Parathyroid adenoma (tissue), 2 donors: ENCODE results near the gene PIEZO2.

ENCODE experiments used
- H2AFZ ChIP-seq: fragments of 300-600 bp; sonication (generic); one replicate; pipeline ENCODE4 v1.7.0; 2017; ENCODE audit warnings: antibody characterized with exemption, mild to moderate bottlenecking
- H3K27ac ChIP-seq: fragments of 300-600 bp; sonication (generic); one replicate; pipeline ENCODE4 v1.7.0; 2017
- H3K27me3 ChIP-seq: fragments of 300-600 bp; sonication (generic); one replicate; pipeline ENCODE4 v1.7.0; 2017; ENCODE audit warnings: low read length; ENCODE audit not compliant: control insufficient read depth, insufficient read depth
- H3K36me3 ChIP-seq: fragments of 300-600 bp; sonication (generic); one replicate; pipeline ENCODE4 v1.7.0; 2017; ENCODE audit warnings: low read length; ENCODE audit not compliant: control insufficient read depth, insufficient read depth
- H3K4me1 ChIP-seq: fragments of 300-600 bp; sonication (generic); one replicate; pipeline ENCODE4 v1.7.0; 2017; ENCODE audit warnings: control low read depth
- H3K4me2 ChIP-seq: fragments of 300-600 bp; sonication (generic); one replicate; pipeline ENCODE4 v1.7.0; 2017; ENCODE audit warnings: low read length
- H3K4me3 ChIP-seq: fragments of 300-600 bp; sonication (generic); one replicate; pipeline ENCODE4 v1.7.0; 2017; ENCODE audit warnings: low read depth, low read length
- H3K79me2 ChIP-seq: fragments of 300-600 bp; sonication (generic); one replicate; pipeline ENCODE4 v1.7.0; 2017; ENCODE audit warnings: control low read depth
- H3K9ac ChIP-seq: fragments of 300-600 bp; sonication (generic); one replicate; pipeline ENCODE4 v1.7.0; 2017; ENCODE audit warnings: mild to moderate bottlenecking
- H3K9me3 ChIP-seq: fragments of 300-600 bp; sonication (generic); one replicate; pipeline ENCODE4 v1.7.0; 2017; ENCODE audit warnings: low read length; ENCODE audit not compliant: control insufficient read depth
- CTCF ChIP-seq: fragments of 300-600 bp; sonication (generic); IDR thresholded peaks from one replicate; pipeline ENCODE4 v1.7.0; 2017; ENCODE audit warnings: antibody characterized with exemption, mild to moderate bottlenecking
- donor health status: primary hyperparathyroidism.

PIEZO2 gene

DNA sequence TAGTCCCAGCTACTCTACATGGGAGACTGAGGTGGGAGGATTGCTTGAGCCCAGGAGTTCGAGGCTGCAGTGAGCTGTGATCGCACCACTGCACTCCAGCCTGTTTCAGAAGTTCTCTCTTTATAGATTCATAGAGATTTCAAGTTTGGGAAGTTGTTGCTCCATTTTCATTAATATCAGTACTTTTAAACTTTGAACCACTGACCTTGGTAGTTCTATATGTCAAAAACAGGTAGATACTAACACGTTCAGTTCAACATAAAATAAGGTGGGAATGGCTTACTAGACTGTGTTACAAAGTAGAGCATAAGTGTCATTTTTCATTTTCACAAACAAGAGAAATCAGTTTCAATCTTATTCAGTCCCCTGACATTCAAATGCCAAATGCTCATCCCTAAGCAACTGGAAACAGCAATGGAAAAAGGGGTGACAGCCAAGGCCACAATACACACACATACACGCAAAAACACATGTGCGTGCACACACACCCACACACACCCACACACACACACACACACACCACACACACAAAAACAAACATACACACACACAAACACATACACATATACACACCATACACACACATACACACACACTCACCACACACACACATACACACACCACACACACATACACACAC, 71.7 kb downstream of the PIEZO2 start:
- Histone ChIP-seq H2AFZ (no peak overlapping the region), H3K27me3 (no peaks in the 10 kb centered on the region), H3K79me2 (no peaks in the 10 kb centered on the region), H3K27ac (no peak overlapping the region), H3K4me3 (no peak overlapping the region), H3K9me3 (no peaks in the 10 kb centered on the region), H3K4me2 (no peak overlapping the region), H3K9ac (no peak overlapping the region), H3K4me1 (no peaks in the 10 kb centered on the region), H3K36me3 (no peaks in the 10 kb centered on the region)
- TF ChIP-seq CTCF = no peak

- Histone ChIP-seq H3K36me3 (no peaks in the 10 kb centered on the region), H3K27me3 (no peaks in the 10 kb centered on the region), H3K79me2 (no peaks in the 10 kb centered on the region), H3K4me3 (no peak overlapping the region), H3K27ac (no peak overlapping the region), H3K4me1 (no peaks in the 10 kb centered on the region), H3K9me3 (no peaks in the 10 kb centered on the region), H3K9ac (no peak overlapping the region), H3K4me2 (no peak overlapping the region), H2AFZ (no peak overlapping the region)
- TF ChIP-seq CTCF = no peak
Measured at GRCh38 chr18:11074889-11075288, 74.5 kb downstream of the PIEZO2 start.

DNA sequence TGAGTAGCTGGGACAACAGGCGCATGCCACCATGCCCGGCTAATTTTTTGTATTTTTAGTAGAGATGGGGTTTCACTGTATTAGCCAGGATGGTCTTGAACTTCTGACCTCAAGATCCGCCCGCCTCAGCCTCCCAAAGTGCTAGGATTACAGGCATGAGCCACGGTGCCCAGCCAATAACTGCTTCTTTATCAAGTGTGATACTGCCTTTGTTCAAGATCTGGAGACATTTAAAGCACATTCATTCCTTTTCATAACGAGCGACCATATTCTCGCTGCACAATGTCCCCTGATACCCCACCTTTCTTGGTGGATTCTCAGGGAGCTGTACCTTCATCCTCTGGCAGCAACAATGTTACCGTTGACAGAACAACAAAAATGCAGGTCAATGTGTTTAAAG, 75.4 kb downstream of the PIEZO2 start:
- no peak overlapping the region for H2AFZ ChIP-seq
- no peak for TF ChIP-seq CTCF
- no peaks in the 10 kb centered on the region for H3K79me2 ChIP-seq
- H3K27ac ChIP-seq = no peak overlapping the region
- H3K36me3 ChIP-seq = no peaks in the 10 kb centered on the region
- H3K9me3 ChIP-seq = no peaks in the 10 kb centered on the region
- no peaks in the 10 kb centered on the region for H3K4me1 ChIP-seq
- no peak overlapping the region for H3K9ac ChIP-seq
- no peak overlapping the region for H3K4me3 ChIP-seq
- H3K4me2 ChIP-seq = no peak overlapping the region
- H3K27me3 ChIP-seq = no peaks in the 10 kb centered on the region

- Histone ChIP-seq H3K27me3 (no peaks in the 10 kb centered on the region), H3K79me2 (no peaks in the 10 kb centered on the region), H3K9ac (no peak overlapping the region), H3K4me1 (no peaks in the 10 kb centered on the region), H3K4me3 (no peak overlapping the region), H2AFZ (no peak overlapping the region), H3K27ac (no peak overlapping the region), H3K36me3 (no peaks in the 10 kb centered on the region), H3K4me2 (no peak overlapping the region), H3K9me3 (no peaks in the 10 kb centered on the region)
- TF ChIP-seq CTCF = no peak
Measured at GRCh38 chr18:11072632-11073031, 76.7 kb downstream of the PIEZO2 start.

GRCh38 chr18:11071300-11071699, 78.1 kb downstream of the PIEZO2 start:
- Histone ChIP-seq H3K4me3 (no peak overlapping the region), H3K4me2 (no peak overlapping the region), H2AFZ (no peak overlapping the region), H3K36me3 (no peaks in the 10 kb centered on the region), H3K27me3 (no peaks in the 10 kb centered on the region), H3K4me1 (no peaks in the 10 kb centered on the region), H3K9ac (no peak overlapping the region), H3K27ac (no peak overlapping the region), H3K79me2 (no peaks in the 10 kb centered on the region), H3K9me3 (no peaks in the 10 kb centered on the region)
- TF ChIP-seq CTCF = no peak
